GM18867 (cell line): ENCODE measurements around the gene MANF.
"Not testable (repeated sequence)": the region's sequence is repeated elsewhere in the genome, so short reads cannot be mapped to it uniquely, and the experiment has no call there.

Source experiments
- ATAC-seq: cut with Tn5 transposase; IDR thresholded peaks from one replicate; pipeline ENCODE4 v1.9.1; 2021; ENCODE audit warnings: mild to moderate bottlenecking, moderate library complexity; ENCODE audit not compliant: unreplicated experiment

Gene MANF

GRCh38 chr3:51371943-51372557 lies 13.0 kb upstream of the MANF start:
- no peak for ATAC-seq

GRCh38 chr3:51373658-51374421 lies 11.3 kb upstream of the MANF start:
- ATAC-seq: no peak

GRCh38 chr3:51374456-51374855 lies 10.6 kb upstream of the MANF start:
- ATAC-seq: no peak

GRCh38 chr3:51375136-51375535 lies 10.0 kb upstream of the MANF start:
- ATAC-seq: no peak

- no peak for ATAC-seq
Measured at GRCh38 chr3:51375571-51375970, 9.5 kb upstream of the MANF start.

GRCh38 chr3:51378065-51378464 lies 7.0 kb upstream of the MANF start:
- no peak for ATAC-seq

GRCh38 chr3:51378726-51379125 lies 6.4 kb upstream of the MANF start:
- no peak for ATAC-seq

- ATAC-seq: no peak
Measured at GRCh38 chr3:51379301-51379700, 5.8 kb upstream of the MANF start.

- no peak for ATAC-seq
Measured at GRCh38 chr3:51379746-51380455, 5.2 kb upstream of the MANF start.

GRCh38 chr3:51380601-51381332 lies 4.3 kb upstream of the MANF start:
- no peak for ATAC-seq

GRCh38 chr3:51381333-51381705 lies 3.8 kb upstream of the MANF start:
- ATAC-seq: no peak

- no peak for ATAC-seq
Measured at GRCh38 chr3:51382076-51382745, 2.9 kb upstream of the MANF start.

- ATAC-seq: no peak
Measured at GRCh38 chr3:51382947-51383578, 2.0 kb upstream of the MANF start.

- ATAC-seq: no peak
Measured at GRCh38 chr3:51384055-51384725, 901 bp upstream of the MANF start.

GRCh38 chr3:51385621-51386091 lies 565 bp downstream of the MANF start:
- no peak for ATAC-seq

- ATAC-seq: no peak
Measured at GRCh38 chr3:51386159-51386851, 1.2 kb downstream of the MANF start.

GRCh38 chr3:51386852-51387229 lies 1.8 kb downstream of the MANF start:
- no peak for ATAC-seq

- not testable (repeated sequence) for ATAC-seq
Measured at GRCh38 chr3:51387281-51387680, 2.2 kb downstream of the MANF start.
